H1 (cell line): ENCODE data around the gene HYDIN. TPM values are rescaled to one million over a fixed set of nuclear protein-coding genes. Genes with fewer than 3 reads are reported as not detected.

Experiments
- CTCF ChIA-PET: fragments of 300-600 bp; sonication (Branson Sonifier 250); formaldehyde crosslinking; loops from one replicate; lab custom pipeline; 2021; ENCODE audit not compliant: partially characterized antibody; lab: Charles Lee
- POLR2A ChIA-PET: fragments of 300-600 bp; sonication (Branson Sonifier 250); formaldehyde crosslinking; loops from one replicate; lab custom pipeline; 2021; ENCODE audit warnings: inconsistent platforms; ENCODE audit not compliant: partially characterized antibody; lab: Charles Lee
- DNase-seq, 2 experiments: peaks; one replicate each; pipeline versions ENCODE4 v3.0.0 to v3.0.0-alpha.2; 2010 to 2022; ENCODE audit warnings: low spot score in 2 of 2, low read depth in 1 of 2, mixed read lengths in 1 of 2
- FAIRE-seq: peaks from 2 replicates; lab custom pipeline; 2011; peaks lifted over from hg19 to GRCh38; lab: Jason Lieb, UNC
- H2AFZ ChIP-seq: 2 replicates; pipeline ENCODE4 v1.8.1; 2012; ENCODE audit warnings: low read length, inconsistent platforms
- H2AK5ac ChIP-seq: 2 replicates; pipeline ENCODE4 v1.6.1; 2013; ENCODE audit warnings: low read depth, low read length
- H2BK120ac ChIP-seq: replicated peaks from 2 replicates; pipeline ENCODE3; 2013; ENCODE audit warnings: low read depth, low read length, inconsistent platforms
- H2BK12ac ChIP-seq: 2 replicates; pipeline ENCODE4 v1.6.1; 2013; ENCODE audit warnings: low read depth, low read length
- H2BK15ac ChIP-seq: 2 replicates; pipeline ENCODE4 v1.6.1; 2013; ENCODE audit warnings: low read length
- H2BK20ac ChIP-seq: 2 replicates; pipeline ENCODE4 v1.6.1; 2013; ENCODE audit warnings: low read length
- H2BK5ac ChIP-seq: 2 replicates; pipeline ENCODE4 v1.6.1; 2013; ENCODE audit warnings: low read depth, low read length
- H3K14ac ChIP-seq: 2 replicates; pipeline ENCODE4 v1.6.1; 2013; ENCODE audit warnings: inconsistent platforms; ENCODE audit not compliant: insufficient read length
- H3K18ac ChIP-seq: 2 replicates; pipeline ENCODE4 v1.6.1; 2013; ENCODE audit warnings: low read length; ENCODE audit errors: extremely low read depth
- H3K23ac ChIP-seq: 2 replicates; pipeline ENCODE4 v1.6.1; 2013; ENCODE audit warnings: inconsistent platforms; ENCODE audit not compliant: insufficient read length
- H3K23me2 ChIP-seq: 2 replicates; pipeline ENCODE4 v1.6.1; 2013; ENCODE audit warnings: low read depth, low read length
- H3K27ac ChIP-seq: 2 replicates; pipeline ENCODE4 v1.6.1; 2011; ENCODE audit warnings: low read depth, low read length, inconsistent platforms
- H3K27me3 ChIP-seq, 4 experiments: replicated peaks in 1 of 4; 1 replicate in 1 of 4; 2 replicates in 3 of 4; pipeline versions ENCODE4 v1.6.1 to v1.8.1; 2011 to 2013; ENCODE audit warnings: low read length in 3 of 4, mild to moderate bottlenecking in 3 of 4, inconsistent platforms in 2 of 4, mixed read lengths in 2 of 4, moderate library complexity in 1 of 4; ENCODE audit not compliant: control insufficient read depth in 3 of 4, insufficient read depth in 3 of 4; ENCODE audit errors: extremely low read depth in 1 of 4
- H3K36me3 ChIP-seq, 4 experiments: 2 replicates each; pipeline versions ENCODE4 v1.6.1 to v1.8.1; 2011 to 2013; ENCODE audit warnings: mild to moderate bottlenecking in 4 of 4, low read length in 3 of 4, moderate library complexity in 2 of 4, control low read depth in 1 of 4, inconsistent platforms in 1 of 4; ENCODE audit not compliant: insufficient read depth in 4 of 4, control insufficient read depth in 2 of 4
- H3K4ac ChIP-seq: replicated peaks from 2 replicates; pipeline ENCODE3; 2013; ENCODE audit warnings: low read length, low read depth, mixed read lengths, inconsistent platforms; ENCODE audit not compliant: insufficient read length
- H3K4me1 ChIP-seq, 4 experiments: replicated peaks in 1 of 4; 1 replicate in 1 of 4; 2 replicates in 3 of 4; pipeline versions ENCODE4 v1.6.1 to v1.8.1; 2011 to 2013; ENCODE audit warnings: low read length in 3 of 4, inconsistent platforms in 2 of 4, mixed read lengths in 1 of 4; ENCODE audit not compliant: insufficient read depth in 4 of 4, control insufficient read depth in 3 of 4
- H3K4me2 ChIP-seq, 2 experiments: 2 replicates each; pipeline versions ENCODE4 v1.6.1 to v1.8.1; 2011 to 2013; ENCODE audit warnings: low read depth in 2 of 2, low read length in 2 of 2, control low read depth in 1 of 2, inconsistent platforms in 1 of 2, mild to moderate bottlenecking in 1 of 2; ENCODE audit not compliant: insufficient read depth in 1 of 2
- H3K4me3 ChIP-seq, 4 experiments: fragments of 200-600, 300-600 bp in 1 of 4; sonication (generic), shearing (Covaris generic), sonication (Bioruptor Twin) in 1 of 4; 2 replicates each; pipeline versions ENCODE4 v1.5.1 to v1.8.1; 2011 to 2016; ENCODE audit warnings: low read length in 4 of 4, low read depth in 3 of 4, control low read depth in 2 of 4, inconsistent platforms in 2 of 4, mild to moderate bottlenecking in 2 of 4, mixed read lengths in 1 of 4, moderate library complexity in 1 of 4; ENCODE audit not compliant: insufficient read depth in 2 of 4; ENCODE audit errors: extremely low read depth in 1 of 4
- H3K56ac ChIP-seq: replicated peaks from 2 replicates; pipeline ENCODE3; 2013; ENCODE audit warnings: low read depth, mild to moderate bottlenecking, mixed read lengths, low read length, inconsistent platforms; ENCODE audit not compliant: insufficient read length
- H3K79me1 ChIP-seq: 2 replicates; pipeline ENCODE4 v1.6.1; 2013; ENCODE audit warnings: low read depth, low read length, control low read depth
- H3K79me2 ChIP-seq, 2 experiments: 2 replicates each; pipeline versions ENCODE4 v1.6.1 to v1.8.1; 2012 to 2013; ENCODE audit warnings: low read length in 2 of 2, mild to moderate bottlenecking in 2 of 2, inconsistent platforms in 1 of 2; ENCODE audit not compliant: insufficient read depth in 2 of 2, control insufficient read depth in 1 of 2
- H3K9ac ChIP-seq, 4 experiments: replicated peaks in 1 of 4; 1 replicate in 1 of 4; 2 replicates in 3 of 4; pipeline versions ENCODE4 v1.6.1 to v1.8.1; 2011 to 2013; ENCODE audit warnings: low read depth in 3 of 4, low read length in 3 of 4, control low read depth in 2 of 4, mild to moderate bottlenecking in 2 of 4, moderate library complexity in 2 of 4, inconsistent platforms in 1 of 4; ENCODE audit errors: extremely low read depth in 1 of 4
- H3K9me3 ChIP-seq, 2 experiments: 2 replicates each; pipeline versions ENCODE4 v1.6.1 to v1.8.1; 2012 to 2013; ENCODE audit warnings: mild to moderate bottlenecking in 2 of 2, moderate library complexity in 2 of 2, control low read depth in 1 of 2, inconsistent platforms in 1 of 2, low read depth in 1 of 2, low read length in 1 of 2, mixed read lengths in 1 of 2; ENCODE audit not compliant: insufficient read depth in 2 of 2
- H4K20me1 ChIP-seq, 2 experiments: replicated peaks in 1 of 2; 2 replicates each; pipeline versions ENCODE3 to v1.8.1; 2011 to 2013; ENCODE audit warnings: inconsistent platforms in 2 of 2, low read length in 2 of 2, mild to moderate bottlenecking in 1 of 2; ENCODE audit not compliant: insufficient read depth in 2 of 2, control insufficient read depth in 1 of 2
- H4K5ac ChIP-seq: 2 replicates; pipeline ENCODE4 v1.6.1; 2013; ENCODE audit warnings: low read length, low read depth, mixed read lengths, inconsistent platforms; ENCODE audit not compliant: insufficient read length
- H4K8ac ChIP-seq: 2 replicates; pipeline ENCODE4 v1.8.0; 2013; ENCODE audit warnings: mild to moderate bottlenecking, moderate library complexity, low read length, inconsistent platforms; ENCODE audit not compliant: insufficient read depth; ENCODE audit errors: extremely low read depth
- H4K91ac ChIP-seq: replicated peaks from 2 replicates; pipeline ENCODE3; 2013; ENCODE audit warnings: low read length, mixed read lengths, inconsistent platforms; ENCODE audit not compliant: insufficient read length
- CBX8 ChIP-seq: fragments of 300-800, 300-1000 bp; sonication (generic); IDR thresholded peaks from 2 replicates; pipeline ENCODE4 v1.7.1; 2016; ENCODE audit warnings: low read depth, low read length, borderline replicate concordance
- PHF8 ChIP-seq: fragments of 200-600 bp; sonication (generic); conservative IDR thresholded peaks from 2 replicates; pipeline ENCODE4 v1.7.1; 2012; ENCODE audit warnings: low read depth, mild to moderate bottlenecking, inconsistent platforms, low read length, moderate library complexity
- RAD21 ChIP-seq, 2 experiments: IDR thresholded peaks in 1 of 2; conservative IDR thresholded peaks in 1 of 2; 2 replicates each; pipeline ENCODE4 v1.6.1; 2011; ENCODE audit warnings: low read depth in 2 of 2, low read length in 2 of 2, improper control_type of control experiment in 1 of 2, inconsistent platforms in 1 of 2, mild to moderate bottlenecking in 1 of 2, moderate library complexity in 1 of 2
- RBBP5 ChIP-seq: IDR thresholded peaks from 2 replicates; pipeline ENCODE4 v1.7.1; 2012; ENCODE audit warnings: low read depth, mild to moderate bottlenecking, inconsistent platforms, low read length, moderate library complexity, borderline replicate concordance
- WGBS, 2 experiments: shearing (Covaris generic) in 1 of 2; methylation state at CpG; one replicate each; pipeline versions ENCODE4 v1.1.6 to v1.1.7; 2013 to 2015; ENCODE audit warnings: low lambda C conversion rate in 2 of 2, mixed read lengths in 2 of 2, inconsistent platforms in 1 of 2, low coverage in 1 of 2, missing lambda C conversion rate in 1 of 2; ENCODE audit not compliant: insufficient replicate concordance in 2 of 2, insufficient coverage in 1 of 2, insufficient read length in 1 of 2; ENCODE audit errors: extremely low coverage in 1 of 2, missing lambda C conversion rate in 1 of 2; 5-methylcytosine and 5-hydroxymethylcytosine counted together
- polyA plus RNA-seq, 7 experiments: library from polyadenylated mRNA; depleted of rRNA in 3 of 7; stranded (reverse) in 5 of 7; unstranded in 2 of 7; fragments of >200 nt in 5 of 7; fragments of 200-250 nt in 2 of 7; gene quantifications; 1 replicate in 5 of 7; 2 replicates in 1 of 7; 4 replicates in 1 of 7; pipeline versions ENCODE4 v1.2.1 to v1.2.3, GENCODE V29; 2011 to 2013; ENCODE audit warnings: missing spikeins in 2 of 7, mixed read lengths in 2 of 7
- total RNA-seq: library from RNA; stranded (reverse); fragmentation: NEBNext Ultra II Directional; extraction: Animal tissue kit (Norgen Biotek cat#: 25700); gene quantifications from 2 replicates; pipeline ENCODE4 v1.2.1, GENCODE V29; 2021
- TF ChIP-seq, protein P1 (sequence below), 3 experiments: IDR thresholded peaks; 1 replicate in 2 of 3; 2 replicates in 1 of 3; pipeline versions ENCODE4 v1.5.1 to v1.6.1; 2011; ENCODE audit warnings: low read length in 3 of 3, mild to moderate bottlenecking in 3 of 3, inconsistent platforms in 2 of 3, low read depth in 1 of 3, moderate library complexity in 1 of 3; ENCODE audit not compliant: insufficient read depth in 1 of 3; ENCODE audit errors: control extremely low read depth in 1 of 3
- TF ChIP-seq, protein P2 (sequence below): IDR thresholded peaks from 2 replicates; pipeline ENCODE4 v1.6.1; 2012; ENCODE audit warnings: inconsistent platforms

HYDIN gene
- total and polyA plus RNA-seq, 2 of the 8 experiments (the other 6 are each of a cell fraction or from before 2014, with no cell fraction given), result 1.1 to 1.8 TPM

DNA sequence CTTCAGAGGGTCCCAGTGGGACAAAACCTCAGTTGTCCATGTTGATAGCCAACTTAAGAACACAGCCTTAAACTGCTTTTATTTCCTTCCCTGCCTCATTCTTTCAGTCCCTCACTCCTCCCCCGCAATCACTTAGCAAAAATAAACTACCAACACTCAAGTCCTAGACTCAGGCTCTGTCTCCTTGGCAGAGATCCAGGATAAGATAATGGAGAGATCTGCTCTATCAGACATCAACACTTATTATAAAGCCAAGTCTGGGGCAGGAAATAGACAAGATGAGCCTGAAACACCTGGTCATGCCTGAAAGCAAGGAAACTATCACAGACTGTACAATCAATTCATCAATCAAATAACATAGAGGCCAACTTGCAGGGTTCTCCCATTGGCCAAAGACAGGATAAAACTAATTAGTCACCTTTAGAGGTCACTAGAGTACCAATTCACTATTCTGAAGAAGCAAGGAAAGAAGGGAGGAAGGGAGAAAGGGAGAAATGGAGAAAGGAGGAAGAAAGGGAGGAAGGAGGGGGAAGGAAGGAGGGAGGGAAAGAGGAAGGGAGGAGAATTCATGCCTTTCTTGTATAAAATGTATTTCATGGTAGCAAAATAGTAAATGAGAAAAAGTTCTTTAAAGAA is 15.7 kb downstream of the HYDIN start:
- H3K18ac ChIP-seq, result no peak overlapping the region
- DNase-seq (no peak), FAIRE-seq (no peak)
- H3K9ac ChIP-seq, result no peak overlapping the region
- no peak overlapping the region for H3K23ac ChIP-seq
- H2BK12ac ChIP-seq, result no peak overlapping the region
- H3K79me1 ChIP-seq, result no peaks in the 10 kb centered on the region
- POLR2A ChIA-PET, result no interaction called here
- H3K23me2 ChIP-seq, result no peaks in the 10 kb centered on the region; the same call in 1 of the 2 replicates
- H2BK120ac ChIP-seq, result no peak overlapping the region
- H4K91ac ChIP-seq, result no peak overlapping the region
- no peak overlapping the region for H2AK5ac ChIP-seq
- H3K4me3 ChIP-seq, result no peak overlapping the region
- no peaks in the 10 kb centered on the region for H3K9me3 ChIP-seq
- no peak overlapping the region for H3K4ac ChIP-seq
- no peak overlapping the region for H2BK5ac ChIP-seq
- TF ChIP-seq RBBP5 (no peak), PHF8 (no peak), RAD21 (IDR thresholded peaks at IDR 0.05 in 1 of 2, conservative IDR thresholded peaks at IDR 0.05 in 1 of 2; ENCODE audit: low read depth in 2 of 2, low read length in 2 of 2) (peak; percentile 49 to 63), CBX8 (no peak)
- TF ChIP-seq, protein P1, sequence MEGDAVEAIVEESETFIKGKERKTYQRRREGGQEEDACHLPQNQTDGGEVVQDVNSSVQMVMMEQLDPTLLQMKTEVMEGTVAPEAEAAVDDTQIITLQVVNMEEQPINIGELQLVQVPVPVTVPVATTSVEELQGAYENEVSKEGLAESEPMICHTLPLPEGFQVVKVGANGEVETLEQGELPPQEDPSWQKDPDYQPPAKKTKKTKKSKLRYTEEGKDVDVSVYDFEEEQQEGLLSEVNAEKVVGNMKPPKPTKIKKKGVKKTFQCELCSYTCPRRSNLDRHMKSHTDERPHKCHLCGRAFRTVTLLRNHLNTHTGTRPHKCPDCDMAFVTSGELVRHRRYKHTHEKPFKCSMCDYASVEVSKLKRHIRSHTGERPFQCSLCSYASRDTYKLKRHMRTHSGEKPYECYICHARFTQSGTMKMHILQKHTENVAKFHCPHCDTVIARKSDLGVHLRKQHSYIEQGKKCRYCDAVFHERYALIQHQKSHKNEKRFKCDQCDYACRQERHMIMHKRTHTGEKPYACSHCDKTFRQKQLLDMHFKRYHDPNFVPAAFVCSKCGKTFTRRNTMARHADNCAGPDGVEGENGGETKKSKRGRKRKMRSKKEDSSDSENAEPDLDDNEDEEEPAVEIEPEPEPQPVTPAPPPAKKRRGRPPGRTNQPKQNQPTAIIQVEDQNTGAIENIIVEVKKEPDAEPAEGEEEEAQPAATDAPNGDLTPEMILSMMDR (IDR thresholded peaks at IDR 0.05; ENCODE audit: control extremely low read depth in 1 of 3, insufficient read depth in 1 of 3, low read depth in 1 of 3, low read length in 3 of 3), result peak in 2 of 3 experiments; percentile 30 to 32; a peak in 2 of 4 replicates
- TF ChIP-seq, protein P2, sequence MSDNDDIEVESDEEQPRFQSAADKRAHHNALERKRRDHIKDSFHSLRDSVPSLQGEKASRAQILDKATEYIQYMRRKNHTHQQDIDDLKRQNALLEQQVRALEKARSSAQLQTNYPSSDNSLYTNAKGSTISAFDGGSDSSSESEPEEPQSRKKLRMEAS, result no peak
- no peaks in the 10 kb centered on the region for H3K36me3 ChIP-seq
- no peak overlapping the region for H3K27ac ChIP-seq
- no peak overlapping the region for H2AFZ ChIP-seq
- WGBS, 2 experiments, result 88% methylated on average over 1 of the region's 1 CpG; no CpG with 5 or more reads in 1 of the 2 experiments
- CTCF ChIA-PET, result interaction anchor here (1.2 to 2.2 kb wide), 2 partner anchors 16 to 97 kb away, joined by 5 to 10 read pairs; partner anchors contain the start of gene HYDIN
- no peaks in the 10 kb centered on the region for H4K20me1 ChIP-seq
- no peak overlapping the region for H3K56ac ChIP-seq
- no peak overlapping the region for H4K5ac ChIP-seq
- H2BK20ac ChIP-seq, result no peak overlapping the region
- H2BK15ac ChIP-seq, result no peak overlapping the region
- H4K8ac ChIP-seq, result no peak overlapping the region
- H3K27me3 ChIP-seq, result no peaks in the 10 kb centered on the region
- H3K4me2 ChIP-seq, result no peak overlapping the region
- no peaks in the 10 kb centered on the region; a peak in 1 of 7 replicates for H3K4me1 ChIP-seq
- no peaks in the 10 kb centered on the region for H3K79me2 ChIP-seq
- H3K14ac ChIP-seq, result no peak overlapping the region
